Endothelial cell of umbilical vein (primary cell): ENCODE results near the gene DPY19L2.
"Not testable (repeated sequence)": the region's sequence is repeated elsewhere in the genome, so short reads cannot be mapped to it uniquely, and the experiment has no call there.

Experiments
- EZH2 ChIP-seq: IDR thresholded peaks from 2 replicates; pipeline ENCODE4 v1.6.1; 2012; ENCODE audit warnings: borderline replicate concordance, low read depth, mild to moderate bottlenecking, moderate library complexity, low read length, inconsistent platforms; ENCODE audit not compliant: severe bottlenecking
- FOS ChIP-seq: IDR thresholded peaks from 2 replicates; pipeline ENCODE4 v1.6.1; 2011; ENCODE audit warnings: mild to moderate bottlenecking, low read length, moderate library complexity, borderline replicate concordance; ENCODE audit not compliant: insufficient read depth
- JUN ChIP-seq: IDR thresholded peaks from 2 replicates; pipeline ENCODE4 v1.6.1; 2011; ENCODE audit warnings: borderline replicate concordance, low read depth; ENCODE audit not compliant: insufficient read length, insufficient read depth
- MYC ChIP-seq: IDR thresholded peaks from one replicate; pipeline ENCODE4 v1.6.1; 2011; ENCODE audit warnings: mild to moderate bottlenecking, low read depth, low read length
- POLR2A ChIP-seq: IDR thresholded peaks from 2 replicates; pipeline ENCODE4 v1.6.1; 2012; ENCODE audit warnings: low read depth, mild to moderate bottlenecking, control low read depth, low read length
- POLR2AphosphoS5 ChIP-seq: IDR thresholded peaks from 2 replicates; pipeline ENCODE4 v1.6.1; 2012; ENCODE audit warnings: low read depth, mild to moderate bottlenecking, control low read depth, low read length, moderate library complexity; ENCODE audit not compliant: insufficient read depth
- TF ChIP-seq, protein P1 (sequence below), 2 donors: IDR thresholded peaks; 1 replicate in 1 of 2; 2 replicates in 1 of 2; pipeline ENCODE4 v1.5.1; 2011; ENCODE audit warnings: low read length in 2 of 2, mild to moderate bottlenecking in 2 of 2, moderate library complexity in 2 of 2, control low read depth in 1 of 2, inconsistent platforms in 1 of 2, low read depth in 1 of 2; ENCODE audit not compliant: insufficient read depth in 1 of 2; ENCODE audit errors: extremely low read depth in 1 of 2
- TF ChIP-seq, protein P2 (sequence below): IDR thresholded peaks from 2 replicates; pipeline ENCODE4 v1.6.1; 2011; ENCODE audit not compliant: insufficient read depth, insufficient read length

DNA sequence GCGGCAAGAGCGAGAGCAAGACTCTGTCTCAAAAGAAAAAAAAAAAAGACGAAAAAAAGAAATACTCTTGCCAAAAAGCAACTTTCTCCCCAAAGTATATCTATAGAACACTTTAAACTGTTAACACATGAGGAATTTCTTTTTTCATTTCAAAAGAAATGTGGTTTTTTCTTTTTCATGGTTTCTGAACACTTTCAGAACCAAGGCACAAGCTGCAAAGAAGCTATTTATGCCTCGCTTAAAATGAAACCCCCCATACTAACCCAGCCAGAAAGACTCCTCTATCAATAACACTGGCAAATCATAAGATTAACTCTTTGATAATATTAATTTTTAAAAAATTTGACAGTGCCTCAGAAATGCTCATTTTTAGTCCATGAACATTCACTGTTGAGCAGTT lies 48.6 kb upstream of the DPY19L2 start:
- TF ChIP-seq POLR2A, POLR2AphosphoS5, MYC, EZH2, FOS, JUN: not testable (repeated sequence)
- TF ChIP-seq, protein P1, sequence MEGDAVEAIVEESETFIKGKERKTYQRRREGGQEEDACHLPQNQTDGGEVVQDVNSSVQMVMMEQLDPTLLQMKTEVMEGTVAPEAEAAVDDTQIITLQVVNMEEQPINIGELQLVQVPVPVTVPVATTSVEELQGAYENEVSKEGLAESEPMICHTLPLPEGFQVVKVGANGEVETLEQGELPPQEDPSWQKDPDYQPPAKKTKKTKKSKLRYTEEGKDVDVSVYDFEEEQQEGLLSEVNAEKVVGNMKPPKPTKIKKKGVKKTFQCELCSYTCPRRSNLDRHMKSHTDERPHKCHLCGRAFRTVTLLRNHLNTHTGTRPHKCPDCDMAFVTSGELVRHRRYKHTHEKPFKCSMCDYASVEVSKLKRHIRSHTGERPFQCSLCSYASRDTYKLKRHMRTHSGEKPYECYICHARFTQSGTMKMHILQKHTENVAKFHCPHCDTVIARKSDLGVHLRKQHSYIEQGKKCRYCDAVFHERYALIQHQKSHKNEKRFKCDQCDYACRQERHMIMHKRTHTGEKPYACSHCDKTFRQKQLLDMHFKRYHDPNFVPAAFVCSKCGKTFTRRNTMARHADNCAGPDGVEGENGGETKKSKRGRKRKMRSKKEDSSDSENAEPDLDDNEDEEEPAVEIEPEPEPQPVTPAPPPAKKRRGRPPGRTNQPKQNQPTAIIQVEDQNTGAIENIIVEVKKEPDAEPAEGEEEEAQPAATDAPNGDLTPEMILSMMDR (IDR thresholded peaks at IDR 0.05; ENCODE audit: extremely low read depth in 1 of 2, insufficient read depth in 1 of 2, low read depth in 1 of 2, low read length in 2 of 2), result not testable (repeated sequence)
- TF ChIP-seq, protein P2, sequence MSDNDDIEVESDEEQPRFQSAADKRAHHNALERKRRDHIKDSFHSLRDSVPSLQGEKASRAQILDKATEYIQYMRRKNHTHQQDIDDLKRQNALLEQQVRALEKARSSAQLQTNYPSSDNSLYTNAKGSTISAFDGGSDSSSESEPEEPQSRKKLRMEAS, result not testable (repeated sequence)
